GM19193 (cell line): ENCODE measurements around the gene MYBL2.

Experiments
- POLR2A ChIP-seq: IDR thresholded peaks from 4 replicates; pipeline ENCODE4 v1.6.1; 2011; ENCODE audit not compliant: insufficient read depth, insufficient read length; ENCODE audit errors: extremely low read depth

The MYBL2 gene

GRCh38 chr20:43752051-43752360 is 85.1 kb downstream of the MYBL2 start:
- no peak for TF ChIP-seq POLR2A

- TF ChIP-seq POLR2A, result peak; percentile 21
Measured at GRCh38 chr20:43752561-43753301, 85.8 kb downstream of the MYBL2 start.

GRCh38 chr20:43755390-43755789 is 88.5 kb downstream of the MYBL2 start:
- TF ChIP-seq POLR2A, result no peak

- no peak for TF ChIP-seq POLR2A
Measured at GRCh38 chr20:43755851-43756250, 88.9 kb downstream of the MYBL2 start.

- no peak for TF ChIP-seq POLR2A
Measured at GRCh38 chr20:43761386-43762340, 94.7 kb downstream of the MYBL2 start.

- TF ChIP-seq POLR2A, result no peak
Measured at GRCh38 chr20:43762911-43763310, 96.0 kb downstream of the MYBL2 start.

- no peak for TF ChIP-seq POLR2A
Measured at GRCh38 chr20:43765916-43766315, 99.0 kb downstream of the MYBL2 start.
